SW 1271 (cell line): ENCODE measurements around the gene LIMA1.

Experiments used
- DNase-seq, 2 experiments: peaks; one replicate each; lab custom pipeline; 2025; lab: John Stamatoyannopoulos, UW

Gene LIMA1

DNA sequence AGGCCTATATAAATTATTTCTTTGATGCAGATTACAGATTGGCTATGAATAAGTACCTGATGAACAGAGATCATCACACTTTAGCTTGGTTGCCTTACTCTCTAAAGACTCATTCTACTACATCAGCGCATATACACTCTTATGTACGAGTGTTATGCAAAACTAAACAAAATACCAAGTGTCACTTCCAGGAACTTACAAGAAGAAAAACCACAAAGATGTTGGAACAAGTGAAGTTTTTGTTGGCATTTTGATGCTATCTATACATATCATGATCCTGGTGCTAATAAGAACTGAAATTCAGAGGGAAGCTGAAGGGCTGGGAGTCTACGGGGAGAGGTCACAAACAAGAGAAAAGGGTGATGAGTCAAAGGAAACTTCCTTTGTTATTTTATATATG is 68.3 kb downstream of the LIMA1 start:
- no peak for DNase-seq

DNA sequence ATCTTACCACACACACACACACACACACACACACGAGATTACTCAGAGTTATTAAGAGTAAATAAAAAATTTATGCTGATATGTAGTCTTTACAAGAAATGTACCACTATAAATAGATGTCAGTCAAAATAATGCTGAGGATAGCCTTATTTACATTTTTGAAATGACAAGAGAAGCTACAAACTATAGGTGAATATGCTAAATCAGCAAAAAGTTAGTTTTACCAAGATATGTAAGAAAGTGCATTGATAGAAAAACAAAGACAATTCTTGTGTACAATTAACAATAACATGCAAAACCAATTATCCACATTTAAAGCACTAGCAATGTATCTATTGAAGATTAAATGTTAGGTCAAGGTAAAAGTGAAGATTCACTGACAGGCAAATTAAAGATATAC is 69.3 kb downstream of the LIMA1 start:
- no peak for DNase-seq

DNA sequence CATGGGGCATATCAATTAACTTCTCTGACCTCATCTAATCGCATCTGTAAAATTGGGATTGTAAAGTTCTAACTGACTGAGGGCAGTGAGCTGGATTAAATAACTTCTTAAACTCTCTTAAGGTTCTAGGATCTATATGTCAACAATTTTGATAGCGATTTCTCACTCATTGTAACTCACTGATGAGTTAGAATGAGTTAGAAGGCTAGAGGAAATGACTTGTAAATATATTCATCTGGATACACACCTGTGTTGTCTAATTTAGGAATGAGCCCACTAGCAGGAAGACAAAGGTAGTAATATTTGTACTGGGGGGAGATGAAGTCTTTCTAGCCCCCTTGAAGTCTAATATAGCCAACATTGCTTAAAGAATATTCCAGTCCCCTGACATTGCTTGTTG is 69.9 kb downstream of the LIMA1 start:
- no peak for DNase-seq

DNA sequence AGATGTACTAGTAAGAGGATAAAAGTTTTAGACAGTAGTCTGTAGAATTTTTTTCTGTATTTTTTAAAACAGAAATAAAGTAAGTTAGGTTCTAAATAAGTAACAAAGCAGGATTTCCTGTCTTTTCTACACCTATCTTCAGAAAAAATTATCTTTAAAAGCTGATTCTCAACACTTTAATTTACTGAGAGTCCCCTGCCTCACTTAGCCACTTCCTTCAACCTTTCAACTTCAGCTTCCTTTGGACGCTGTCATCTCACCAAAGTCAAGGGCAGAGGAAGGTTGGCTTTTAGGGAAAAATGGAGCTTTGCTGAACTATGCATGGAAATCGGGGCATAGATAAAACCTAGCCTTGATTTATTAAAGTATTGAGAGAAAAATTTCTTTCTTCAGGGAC is 71.3 kb downstream of the LIMA1 start:
- DNase-seq = no peak

DNA sequence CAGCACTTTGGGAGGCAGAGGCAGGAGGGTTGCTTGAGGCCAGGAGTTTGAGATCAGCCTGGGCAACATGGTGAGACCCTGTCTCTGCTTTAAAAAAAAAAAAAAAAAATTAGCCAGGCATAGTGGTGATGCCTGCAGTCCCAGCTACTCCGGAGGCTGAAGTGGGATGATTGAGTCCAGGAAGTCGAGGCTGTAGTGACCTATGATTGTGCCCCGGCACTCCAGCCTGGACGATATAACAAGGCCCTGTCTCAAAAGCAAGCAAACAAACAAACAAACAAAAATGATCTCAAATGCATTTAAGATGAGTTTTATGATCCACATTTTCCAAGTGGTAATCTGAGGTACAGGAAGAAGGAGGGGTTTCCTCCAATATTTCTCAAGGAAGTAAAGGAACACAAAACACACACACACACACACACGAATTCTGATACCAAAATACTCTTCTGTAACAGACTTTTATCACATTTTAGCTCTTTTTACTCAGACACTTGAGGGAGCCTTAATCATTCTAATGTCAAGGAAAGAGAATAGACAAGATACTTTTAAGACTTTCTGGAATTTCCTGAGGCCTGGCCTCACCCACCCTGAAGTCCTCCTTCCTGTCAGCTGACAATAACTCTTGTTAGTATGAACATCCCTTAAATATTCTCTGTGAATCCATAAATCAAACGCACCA is 71.8 kb downstream of the LIMA1 start:
- peak in 1 of 2 experiments; percentile 36 for DNase-seq

DNA sequence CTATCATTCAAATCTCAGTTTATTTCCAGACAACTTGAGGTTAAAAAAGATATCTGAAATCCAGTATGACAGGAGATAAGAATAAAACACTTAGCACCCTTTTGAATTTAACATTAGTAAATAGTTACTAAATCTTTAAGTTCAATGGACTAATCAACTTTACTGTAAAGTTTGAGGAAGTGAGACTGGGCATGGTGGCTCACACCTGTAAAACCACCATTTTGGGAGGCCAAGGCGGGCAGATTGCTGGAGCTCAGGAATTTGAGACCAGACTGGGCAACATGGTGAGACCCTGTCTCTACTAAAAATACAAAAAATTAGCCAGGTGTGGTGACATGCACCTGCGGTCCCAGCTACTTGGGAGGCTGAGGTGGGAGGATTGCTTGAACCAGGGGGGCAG is 75.9 kb downstream of the LIMA1 start:
- no peak for DNase-seq

DNA sequence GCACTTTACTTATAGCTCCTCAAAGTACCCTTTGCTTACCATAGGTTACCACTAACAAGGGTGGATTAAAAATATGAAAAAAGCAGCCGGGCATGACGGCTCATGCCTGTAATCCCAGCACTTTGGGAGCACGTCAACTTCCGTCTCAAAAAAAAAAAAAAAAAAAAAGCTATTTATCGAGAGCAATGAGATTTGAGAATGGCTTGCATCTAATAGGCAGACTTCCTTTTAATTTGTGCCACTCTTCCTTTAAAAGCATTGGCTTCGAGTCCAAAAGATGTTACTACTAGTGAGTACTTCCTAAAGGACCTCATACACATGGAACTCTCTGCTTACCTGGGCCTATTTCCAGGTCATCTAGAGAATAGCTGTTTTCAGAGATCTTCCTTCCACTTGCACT is 77.7 kb downstream of the LIMA1 start:
- no peak for DNase-seq

DNA sequence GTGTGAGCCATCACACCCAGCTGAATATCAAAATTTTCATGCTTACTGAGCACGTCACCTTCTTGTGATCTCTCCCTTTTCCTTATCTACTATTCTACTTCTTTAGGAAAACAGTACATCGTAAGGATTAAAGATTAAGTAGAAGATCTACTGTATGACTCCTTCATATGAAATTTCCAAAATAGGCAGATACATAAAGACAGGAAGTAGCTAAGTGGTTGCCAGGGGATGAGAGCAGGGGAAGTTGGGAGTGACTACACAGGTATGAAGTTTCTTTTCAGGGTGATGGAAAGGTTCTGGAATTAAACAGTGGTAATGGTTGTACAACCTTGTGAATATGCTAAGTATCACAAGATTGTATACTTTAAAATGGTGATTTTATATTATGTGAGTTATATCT is 79.6 kb downstream of the LIMA1 start:
- DNase-seq = no peak

DNA sequence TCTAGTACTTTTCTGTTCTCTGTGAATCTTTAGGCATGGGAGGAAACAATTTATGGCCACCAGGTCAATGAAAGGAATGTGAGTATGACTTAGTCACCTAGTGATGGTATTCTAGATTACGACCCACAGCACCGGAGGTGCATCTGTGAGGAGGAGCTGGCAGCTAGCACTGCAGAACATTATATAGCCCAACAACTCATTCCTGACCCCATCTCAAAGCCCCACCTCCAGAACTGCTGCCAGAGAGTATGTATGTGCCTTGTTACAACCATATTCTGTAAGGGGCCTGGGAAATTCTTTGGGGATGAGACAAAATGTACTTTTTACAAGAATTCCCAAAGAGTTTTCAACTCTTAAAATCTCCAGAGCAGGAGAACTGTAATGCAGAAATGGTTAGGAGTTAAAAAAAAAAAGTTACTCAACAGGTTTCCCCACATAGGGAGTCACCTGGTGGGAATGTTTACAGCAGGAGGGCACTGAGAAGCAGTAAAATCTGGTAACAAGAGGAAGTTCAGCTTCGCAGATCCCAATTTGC is 81.3 kb downstream of the LIMA1 start:
- peak; percentile 65 to 83 for DNase-seq

DNA sequence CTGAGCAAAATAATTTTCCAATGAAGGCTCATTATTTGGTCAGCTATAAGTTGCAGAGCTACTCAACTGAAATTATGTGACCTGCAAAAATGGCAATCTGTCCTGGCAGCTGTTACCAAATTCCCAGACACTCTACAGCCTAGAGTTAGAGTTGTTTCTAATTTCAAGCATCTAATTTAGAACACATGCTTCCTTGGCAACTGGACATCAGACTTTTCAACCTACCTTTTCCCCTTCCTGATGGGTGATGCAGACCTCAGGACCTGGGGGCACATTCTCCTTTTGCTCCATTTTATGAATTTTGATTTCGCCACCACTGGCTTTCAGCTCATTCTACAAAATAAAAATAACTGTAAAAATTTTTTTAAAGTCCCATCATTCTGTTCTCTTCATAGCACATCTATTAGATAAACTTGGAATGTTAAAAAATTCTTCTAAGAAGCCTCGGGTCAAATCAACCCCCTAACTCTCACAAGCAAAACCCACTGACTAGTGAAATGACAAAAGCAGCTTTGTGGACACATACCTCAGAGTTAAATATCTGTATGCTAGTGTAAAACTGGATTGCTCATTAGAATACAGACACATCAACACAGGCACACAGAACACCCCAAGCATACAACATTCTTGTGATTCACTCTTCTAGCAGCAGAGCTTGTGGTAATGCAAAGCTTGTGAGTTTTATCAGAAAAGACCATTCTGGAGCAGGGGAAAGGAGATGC is 82.6 kb downstream of the LIMA1 start:
- DNase-seq = no peak

DNA sequence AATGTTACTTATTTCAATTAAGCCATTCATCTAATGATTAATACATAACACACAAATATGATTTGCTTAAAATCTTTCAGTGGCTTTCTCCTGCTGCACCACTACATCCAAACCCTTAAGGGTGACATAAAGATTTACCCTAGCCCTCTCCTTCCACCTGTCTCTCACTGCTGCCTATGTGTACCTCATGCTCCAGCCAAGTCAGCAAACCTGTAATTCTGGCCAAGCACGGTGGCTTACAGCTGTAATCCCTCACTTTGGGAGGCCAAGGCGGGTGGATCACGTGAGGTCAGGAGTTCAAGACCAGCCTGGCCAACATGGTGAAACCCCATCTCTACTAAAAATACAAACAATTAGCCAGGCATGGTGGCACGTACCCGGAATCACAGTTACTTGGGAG is 84.5 kb downstream of the LIMA1 start:
- no peak for DNase-seq

DNA sequence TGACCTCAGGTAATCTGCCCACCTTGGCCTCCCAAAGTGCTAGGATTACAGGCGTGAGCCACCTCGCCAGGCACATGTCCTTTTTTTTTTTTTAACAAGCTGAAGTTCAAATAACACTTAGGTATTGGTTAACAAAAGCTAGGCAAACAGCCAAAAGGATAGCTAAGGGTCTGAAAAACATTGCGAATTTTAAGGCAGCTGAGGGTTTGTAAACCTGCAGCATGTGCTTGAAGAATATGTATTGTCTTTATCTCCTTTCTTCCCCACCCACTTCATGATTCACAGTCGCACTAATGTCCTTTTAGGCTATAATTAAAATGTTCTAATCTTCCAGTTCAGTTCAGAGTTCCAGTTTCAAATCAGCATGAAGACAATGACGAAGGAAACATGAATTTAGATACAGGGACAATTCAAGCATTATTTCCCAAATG is 86.0 kb downstream of the LIMA1 start:
- DNase-seq = no peak

DNA sequence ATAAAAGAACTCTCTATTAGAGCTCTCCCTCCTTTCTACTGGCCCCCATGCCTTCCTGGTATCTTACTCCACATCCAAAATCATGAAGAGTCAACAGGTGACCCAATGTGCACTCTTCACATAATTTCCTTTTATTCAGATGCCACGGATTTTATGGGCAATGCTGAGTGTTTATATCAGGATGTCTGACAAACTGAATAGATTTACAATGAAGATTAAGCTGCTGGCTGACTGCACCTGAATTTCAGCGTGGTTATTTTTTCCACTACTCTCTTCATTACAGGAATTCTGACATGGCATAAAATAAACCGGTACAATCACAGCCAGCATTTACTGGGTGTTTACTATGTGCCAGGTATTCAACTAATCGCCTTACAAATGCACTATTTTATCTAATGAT is 86.8 kb downstream of the LIMA1 start:
- no peak for DNase-seq

DNA sequence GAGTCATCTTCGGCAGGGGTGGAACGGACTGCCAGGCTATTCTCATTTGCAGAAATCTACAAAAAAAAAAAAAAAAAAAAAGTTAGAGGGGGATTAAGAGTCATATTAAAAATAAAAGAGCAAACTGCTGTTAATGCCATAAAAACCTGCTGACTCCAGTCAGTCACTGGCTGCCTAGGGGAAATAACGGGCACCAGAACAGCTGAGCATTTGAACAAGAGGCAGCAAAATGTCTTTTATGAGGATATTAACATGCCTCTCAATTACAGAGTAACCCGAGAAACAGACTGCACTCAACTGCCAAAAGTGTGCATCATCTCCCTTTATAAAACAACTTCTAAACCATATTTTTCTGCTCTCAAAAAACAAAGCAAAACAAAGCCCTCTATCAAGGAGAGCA is 87.5 kb downstream of the LIMA1 start:
- no peak for DNase-seq

DNA sequence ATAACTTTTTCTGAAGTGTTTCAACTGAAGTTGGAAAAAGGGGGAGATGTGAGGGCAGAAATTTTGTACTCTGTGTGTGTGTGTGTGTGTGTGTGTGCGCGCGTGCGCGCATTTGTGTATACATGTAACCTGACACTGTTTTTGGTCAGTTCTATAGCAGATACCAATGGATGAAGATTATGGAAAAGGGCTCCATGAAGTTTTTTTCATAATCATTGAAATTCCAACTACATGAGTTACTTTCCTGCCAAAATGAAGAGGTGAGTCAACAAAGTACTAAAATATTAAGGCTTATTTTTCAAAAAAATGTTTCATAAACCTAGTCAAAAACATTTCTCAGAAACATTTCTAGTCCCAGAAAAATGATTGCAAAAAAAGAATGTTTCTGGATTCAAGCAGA is 90.4 kb downstream of the LIMA1 start:
- DNase-seq = no peak

DNA sequence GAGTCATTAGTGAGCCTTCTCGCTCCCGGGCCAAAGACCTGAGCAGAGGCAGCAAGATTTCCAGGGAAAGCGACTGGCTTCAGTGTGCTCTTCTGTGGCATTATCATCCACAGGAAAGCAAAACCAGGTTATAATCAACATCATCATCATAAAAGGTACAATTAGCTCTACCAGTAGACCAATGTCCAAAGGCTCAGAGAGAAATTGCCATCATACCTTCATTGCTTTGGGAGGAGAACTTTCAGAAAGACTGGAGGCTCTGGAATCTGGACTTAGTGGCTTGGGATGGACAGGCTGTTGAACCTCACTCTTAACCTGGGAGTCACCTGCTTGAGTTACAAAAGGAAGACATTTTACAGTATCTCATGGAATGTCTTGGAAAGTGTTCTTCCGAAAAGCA is 91.1 kb downstream of the LIMA1 start:
- no peak for DNase-seq

DNA sequence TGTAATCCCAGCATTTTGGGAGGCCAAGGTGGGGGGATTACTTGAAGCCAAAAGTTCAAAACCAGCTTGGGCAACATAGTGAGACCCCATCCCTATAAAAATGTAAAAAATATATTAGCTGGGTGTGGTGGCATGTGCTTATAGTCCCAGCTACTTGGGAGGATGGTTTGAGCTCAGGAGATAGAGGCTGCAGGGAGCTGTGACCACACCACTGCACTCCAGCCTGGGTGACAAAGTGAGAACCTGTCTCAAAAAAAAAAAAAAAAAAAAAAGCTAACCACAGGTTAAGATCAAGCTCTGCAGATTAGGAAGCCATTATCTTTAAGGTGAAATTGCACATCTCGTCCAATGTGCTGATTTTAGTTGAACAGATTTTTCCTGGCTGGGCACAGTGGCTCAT is 92.5 kb downstream of the LIMA1 start:
- DNase-seq = no peak

DNA sequence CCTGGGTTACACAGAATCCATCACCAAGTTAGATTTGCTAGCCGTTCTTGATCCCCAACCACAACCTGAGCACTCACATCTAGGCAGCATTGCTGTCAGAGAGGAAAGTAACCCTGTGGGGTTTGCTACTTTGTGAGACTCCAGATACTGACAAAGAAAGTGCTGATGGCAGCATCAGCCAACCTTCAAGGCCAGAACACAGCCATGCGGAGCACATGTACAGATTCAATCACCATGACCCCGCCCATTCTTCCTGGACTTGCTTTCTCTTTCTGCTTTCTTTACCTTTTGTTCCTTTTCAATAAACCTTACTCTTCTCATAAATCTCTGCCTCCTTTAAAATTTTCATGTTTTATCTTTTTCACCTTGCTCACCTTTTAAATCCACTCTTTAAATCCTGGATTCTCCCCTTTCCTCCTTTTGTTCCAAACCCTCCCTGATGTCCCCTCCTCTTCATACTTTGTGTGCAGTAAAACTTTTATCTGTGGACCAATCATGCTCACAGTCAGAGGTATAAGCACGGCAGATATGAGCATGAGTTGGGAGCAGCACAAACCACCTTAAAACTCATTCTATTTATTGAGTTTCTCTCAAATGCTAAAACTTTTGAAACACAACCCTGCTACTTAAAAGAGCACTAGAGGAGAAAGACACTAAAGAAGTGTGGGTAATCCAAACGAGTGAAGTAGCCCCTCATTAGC is 94.3 kb downstream of the LIMA1 start:
- DNase-seq = no peak

DNA sequence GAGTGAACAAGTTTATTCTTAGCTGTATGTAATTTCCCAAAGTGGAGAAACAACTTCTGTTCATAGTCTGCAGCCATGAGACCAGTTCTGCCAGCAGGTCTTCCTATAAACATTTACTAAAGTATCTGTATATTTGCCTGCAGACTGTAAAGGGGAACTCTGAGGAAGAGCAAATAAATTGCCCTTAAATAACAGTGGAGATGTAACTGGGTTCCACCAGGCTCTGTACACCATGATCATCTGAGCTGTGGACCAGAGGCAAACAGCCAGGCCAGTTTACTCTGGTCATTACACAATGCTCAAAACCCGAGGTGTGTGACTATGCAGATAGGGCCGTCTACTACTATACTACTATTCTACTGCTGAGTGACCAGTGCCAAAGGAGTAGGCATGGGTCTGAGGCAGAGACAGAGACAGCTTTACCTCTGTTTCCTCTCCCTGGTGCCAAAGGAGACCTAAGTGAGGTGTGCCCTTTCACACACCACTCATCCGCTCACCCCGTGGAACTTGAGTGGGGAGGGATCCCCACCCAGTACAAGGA is 95.0 kb downstream of the LIMA1 start:
- no peak for DNase-seq

DNA sequence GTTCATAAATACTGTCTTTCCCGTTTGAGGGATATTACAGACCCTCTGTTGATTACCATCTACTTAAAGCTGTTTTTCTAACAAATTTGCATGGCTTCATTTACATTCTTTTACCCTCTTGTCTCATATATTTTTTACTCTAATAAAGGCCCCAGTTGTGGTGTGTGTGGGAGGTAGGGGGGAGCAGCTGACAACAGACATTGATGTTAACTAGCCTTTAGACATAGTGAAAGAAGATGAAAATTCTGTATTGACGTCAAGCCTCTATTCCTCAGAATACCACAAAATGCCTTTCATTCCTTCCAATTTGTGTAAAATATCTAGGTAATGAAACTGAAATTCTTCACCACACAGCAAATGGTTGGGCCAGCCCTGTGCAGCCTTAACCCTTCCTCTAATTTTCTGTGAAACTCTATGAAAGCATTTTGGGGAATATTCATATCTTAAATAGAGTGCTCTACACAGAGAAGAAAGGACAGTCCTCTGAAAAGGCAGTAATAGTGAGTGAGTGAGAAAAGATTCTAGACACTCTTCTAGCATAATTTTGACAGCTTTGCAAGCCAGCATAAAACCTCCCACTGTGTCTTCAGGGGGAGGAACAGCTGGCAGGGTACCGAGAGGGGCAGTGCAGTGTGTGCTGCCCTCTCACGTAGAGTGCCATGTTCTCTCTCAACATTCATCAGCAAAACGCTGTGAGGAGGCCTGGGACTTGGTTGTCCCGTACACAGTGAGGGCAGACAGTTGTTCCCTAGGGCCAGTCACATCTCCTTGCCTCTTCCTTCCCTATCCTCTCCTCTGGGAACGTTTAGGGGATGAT is 96.0 kb downstream of the LIMA1 start:
- DNase-seq = no peak

DNA sequence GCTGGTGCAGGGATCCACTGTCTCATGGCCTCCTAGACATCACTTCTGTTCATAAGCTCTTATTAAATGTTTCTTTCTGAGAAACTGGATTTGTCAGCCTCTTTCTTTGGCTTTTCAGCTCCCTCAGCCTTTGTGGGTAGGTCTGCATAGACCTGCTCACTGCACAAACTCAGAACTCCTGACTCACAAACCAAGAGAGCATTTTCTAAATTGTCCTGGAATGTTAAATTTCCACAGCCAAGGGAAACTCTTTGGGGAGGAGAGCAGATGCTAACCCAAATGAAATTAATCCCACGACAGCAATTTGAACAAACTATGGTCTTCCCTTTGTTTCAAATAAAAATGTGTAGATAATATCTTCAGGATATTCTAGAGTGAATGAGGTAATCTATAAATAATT is 96.6 kb downstream of the LIMA1 start:
- DNase-seq = no peak
